ENCODE measurements around the gene UBL5. TPM values are rescaled to one million over a fixed set of nuclear protein-coding genes. Genes with fewer than 3 reads are reported as not detected.
A peak's percentile ranks its signal among the peaks of the same experiment; 100 is the strongest.

The UBL5 gene
- total RNA-seq, 1 donor from 2014 or later, result 399 TPM

- Mint-ChIP-seq H3K9me3 (ENCODE audit: unreplicated experiment) (no peaks in the 10 kb centered on the region), H3K4me3 (ENCODE audit: unreplicated experiment) (peak overlapping the region; percentile 86), H3K4me1 (ENCODE audit: unreplicated experiment) (peaks cover 21% of the 10 kb centered on the region), H3K27me3 (ENCODE audit: unreplicated experiment) (peaks cover 7% of the 10 kb centered on the region), H3K27ac (ENCODE audit: unreplicated experiment) (peak overlapping the region; percentile 57), H3K36me3 (ENCODE audit: low read depth, unreplicated experiment) (peaks cover 12% of the 10 kb centered on the region)
- peak; percentile 87 for DNase-seq (ENCODE audit: low spot score)
- no peak for TF ChIP-seq CTCF (IDR thresholded peaks at IDR 0.05; ENCODE audit: unreplicated experiment)
Observed at GRCh38 chr19:9792206-9793070, 35.3 kb upstream of the UBL5 start.

- Mint-ChIP-seq H3K27me3 (ENCODE audit: unreplicated experiment) (peaks cover 7% of the 10 kb centered on the region), H3K27ac (ENCODE audit: unreplicated experiment) (peak overlapping the region; percentile 65), H3K4me1 (ENCODE audit: unreplicated experiment) (peaks cover 21% of the 10 kb centered on the region), H3K9me3 (ENCODE audit: unreplicated experiment) (no peaks in the 10 kb centered on the region), H3K36me3 (ENCODE audit: low read depth, unreplicated experiment) (peaks cover 9% of the 10 kb centered on the region), H3K4me3 (ENCODE audit: unreplicated experiment) (peak overlapping the region; percentile 94)
- DNase-seq (ENCODE audit: low spot score), result no peak
- TF ChIP-seq CTCF (IDR thresholded peaks at IDR 0.05; ENCODE audit: unreplicated experiment), result no peak
Observed at GRCh38 chr19:9793071-9793591, 34.6 kb upstream of the UBL5 start.

- peak overlapping the region; percentile 94 for H3K27ac Mint-ChIP-seq (ENCODE audit: unreplicated experiment)
- peak; percentile 61 for TF ChIP-seq CTCF (IDR thresholded peaks at IDR 0.05; ENCODE audit: unreplicated experiment)
- DNase-seq (ENCODE audit: low spot score), result peak; percentile 82
- peaks cover 6% of the 10 kb centered on the region for H3K27me3 Mint-ChIP-seq (ENCODE audit: unreplicated experiment)
- no peak overlapping the region for H3K4me3 Mint-ChIP-seq (ENCODE audit: unreplicated experiment)
- H3K4me1 Mint-ChIP-seq (ENCODE audit: unreplicated experiment), result peaks cover 11% of the 10 kb centered on the region
- H3K9me3 Mint-ChIP-seq (ENCODE audit: unreplicated experiment), result no peaks in the 10 kb centered on the region
- H3K36me3 Mint-ChIP-seq (ENCODE audit: low read depth, unreplicated experiment), result peaks cover 9% of the 10 kb centered on the region
Observed at GRCh38 chr19:9796113-9796773, 31.5 kb upstream of the UBL5 start.

GRCh38 chr19:9797871-9798270 is 29.8 kb upstream of the UBL5 start:
- peaks cover 6% of the 10 kb centered on the region for H3K27me3 Mint-ChIP-seq (ENCODE audit: unreplicated experiment)
- no peaks in the 10 kb centered on the region for H3K9me3 Mint-ChIP-seq (ENCODE audit: unreplicated experiment)
- H3K4me1 Mint-ChIP-seq (ENCODE audit: unreplicated experiment), result peaks cover 11% of the 10 kb centered on the region
- DNase-seq (ENCODE audit: low spot score), result no peak
- H3K36me3 Mint-ChIP-seq (ENCODE audit: low read depth, unreplicated experiment), result peaks cover 15% of the 10 kb centered on the region
- no peak overlapping the region for H3K27ac Mint-ChIP-seq (ENCODE audit: unreplicated experiment)
- H3K4me3 Mint-ChIP-seq (ENCODE audit: unreplicated experiment), result peak overlapping the region; percentile 51
- TF ChIP-seq CTCF (IDR thresholded peaks at IDR 0.05; ENCODE audit: unreplicated experiment), result no peak

Data from endothelial cell (in vitro differentiated cells).